Measurements from ENCODE around the gene AKAP6.

The AKAP6 gene

DNA sequence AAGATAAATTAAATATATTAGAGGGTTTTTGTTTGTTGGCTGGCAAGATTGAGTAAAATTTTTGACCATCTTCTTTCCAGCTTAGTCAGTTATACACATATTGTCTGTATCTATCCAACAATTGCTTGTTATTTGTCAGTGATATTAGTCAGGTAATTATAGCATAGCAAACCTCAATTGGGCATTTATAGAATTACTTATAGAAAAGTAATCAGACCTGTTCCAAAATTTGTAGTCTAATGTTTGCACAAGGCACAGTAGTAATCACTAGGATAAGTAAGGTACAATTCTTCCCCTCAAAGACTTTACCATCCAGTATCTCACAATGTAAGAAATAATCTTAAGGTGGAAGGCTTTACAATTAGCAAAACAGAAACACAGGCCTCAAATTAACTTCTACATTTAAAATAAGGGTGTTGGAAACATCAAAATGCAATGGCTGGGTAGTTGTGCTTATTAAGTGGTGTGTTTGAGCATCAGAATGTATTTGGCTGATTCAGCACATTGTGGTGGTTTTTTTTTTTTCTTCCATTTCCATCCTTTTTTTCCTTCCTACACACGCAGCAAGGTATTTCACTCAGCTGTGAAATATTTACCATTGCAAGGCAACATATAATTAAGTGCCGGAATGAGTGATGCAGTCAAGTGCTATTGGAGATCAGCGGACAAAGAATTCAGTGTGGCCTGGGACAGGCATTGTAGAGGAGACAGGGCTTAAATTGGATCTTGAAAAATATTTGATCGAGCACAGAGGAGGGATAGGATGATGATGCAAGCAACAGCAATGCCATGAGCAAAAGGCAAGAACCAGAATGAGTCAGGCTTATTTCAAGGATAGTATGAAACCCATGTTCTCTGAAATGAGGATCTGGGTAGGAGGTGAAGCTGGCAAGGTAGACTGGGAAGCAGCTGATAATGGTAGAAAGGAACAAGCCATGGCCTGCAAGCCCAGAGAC lies 178.2 kb downstream of the AKAP6 start:
- intact Hi-C loops (cut with micrococcal nuclease): no loop called here
- no peaks in the 10 kb centered on the region for H3K27me3 Mint-ChIP-seq
- H3K4me3 Mint-ChIP-seq: no peak overlapping the region
- no peaks in the 10 kb centered on the region for H3K36me3 Mint-ChIP-seq (ENCODE audit: low read depth)
- no peak overlapping the region for H3K27ac Mint-ChIP-seq
- H3K4me1 Mint-ChIP-seq (ENCODE audit: low read depth): no peaks in the 10 kb centered on the region
- no peaks in the 10 kb centered on the region for H3K9me3 Mint-ChIP-seq

DNA sequence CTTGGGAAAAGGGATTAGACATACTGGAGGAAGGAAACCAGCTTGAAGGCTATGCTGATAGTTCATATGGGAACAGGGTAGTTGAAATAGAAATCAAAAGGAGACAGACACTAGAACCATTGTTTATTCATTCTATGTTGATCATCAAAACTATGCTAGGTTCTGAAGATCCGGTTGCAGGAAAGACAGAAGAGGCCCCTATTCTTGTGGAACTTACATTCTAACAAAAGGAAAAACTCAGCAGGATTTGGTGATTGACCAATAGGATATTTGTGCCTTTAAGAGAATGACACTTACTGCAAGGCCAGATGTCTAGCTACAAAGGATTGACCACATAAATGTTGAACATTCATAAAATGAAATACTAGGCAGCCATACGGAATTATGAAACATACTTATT lies 179.2 kb downstream of the AKAP6 start:
- intact Hi-C loops (cut with micrococcal nuclease): no loop called here
- no peaks in the 10 kb centered on the region for H3K36me3 Mint-ChIP-seq (ENCODE audit: low read depth)
- no peaks in the 10 kb centered on the region for H3K4me1 Mint-ChIP-seq (ENCODE audit: low read depth)
- no peak overlapping the region for H3K4me3 Mint-ChIP-seq
- H3K27ac Mint-ChIP-seq: no peak overlapping the region
- no peaks in the 10 kb centered on the region for H3K27me3 Mint-ChIP-seq
- H3K9me3 Mint-ChIP-seq: no peaks in the 10 kb centered on the region

DNA sequence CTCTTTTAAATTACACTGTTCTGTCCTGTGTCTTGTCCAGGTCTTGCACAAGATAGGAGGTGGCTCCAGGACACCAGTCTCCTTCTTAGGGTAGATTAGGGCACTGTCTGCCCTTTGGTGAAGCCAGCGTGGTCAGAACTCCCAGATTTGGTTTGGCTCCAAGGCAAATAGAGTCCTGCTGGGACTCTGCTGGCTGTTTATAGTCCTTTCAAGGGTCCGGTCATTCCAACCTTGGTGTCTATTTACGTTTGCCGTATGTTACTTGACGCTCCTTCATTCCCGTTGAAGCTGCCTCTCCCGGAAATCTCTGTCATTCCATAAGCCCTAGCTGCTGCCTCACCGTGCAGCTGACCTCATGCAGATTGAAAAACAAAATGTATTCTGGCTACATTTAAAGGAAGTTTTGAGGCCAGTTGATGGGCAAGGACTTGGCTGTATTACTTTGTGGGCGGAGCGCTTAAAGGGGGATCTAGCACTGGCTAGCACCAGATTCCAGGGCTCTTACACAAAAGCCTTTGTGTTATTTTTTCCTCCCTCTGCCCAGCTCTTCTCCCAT lies 180.6 kb downstream of the AKAP6 start:
- Mint-ChIP-seq H3K27me3 (no peaks in the 10 kb centered on the region), H3K4me1 (ENCODE audit: low read depth) (no peaks in the 10 kb centered on the region), H3K36me3 (ENCODE audit: low read depth) (no peaks in the 10 kb centered on the region), H3K27ac (no peak overlapping the region), H3K9me3 (no peaks in the 10 kb centered on the region), H3K4me3 (no peak overlapping the region)
- intact Hi-C loops (cut with micrococcal nuclease): no loop called here

DNA sequence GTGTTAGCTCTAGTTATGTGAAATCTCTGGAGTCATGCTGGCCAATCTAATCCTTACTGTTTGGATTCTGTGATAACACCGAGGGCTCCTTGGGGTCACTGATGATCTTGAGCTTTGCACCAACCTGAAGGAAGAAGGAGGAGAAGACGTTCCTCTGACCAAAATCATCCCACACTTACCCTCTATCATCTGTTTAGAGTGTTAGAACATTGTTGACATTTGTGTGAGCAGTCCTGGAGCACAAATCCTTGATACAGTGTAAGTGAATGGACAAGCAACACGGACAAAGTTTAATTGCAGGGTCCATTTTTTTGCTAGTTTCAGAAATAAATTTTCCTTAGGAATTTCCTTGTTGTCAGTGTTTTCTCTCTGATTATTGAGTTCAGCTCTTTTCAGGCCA lies 181.7 kb downstream of the AKAP6 start:
- no peak overlapping the region for H3K4me3 Mint-ChIP-seq
- no peaks in the 10 kb centered on the region for H3K9me3 Mint-ChIP-seq
- no peaks in the 10 kb centered on the region for H3K4me1 Mint-ChIP-seq (ENCODE audit: low read depth)
- H3K27me3 Mint-ChIP-seq: no peaks in the 10 kb centered on the region
- H3K36me3 Mint-ChIP-seq (ENCODE audit: low read depth): no peaks in the 10 kb centered on the region
- no peak overlapping the region for H3K27ac Mint-ChIP-seq
- intact Hi-C loops (cut with micrococcal nuclease): no loop called here

DNA sequence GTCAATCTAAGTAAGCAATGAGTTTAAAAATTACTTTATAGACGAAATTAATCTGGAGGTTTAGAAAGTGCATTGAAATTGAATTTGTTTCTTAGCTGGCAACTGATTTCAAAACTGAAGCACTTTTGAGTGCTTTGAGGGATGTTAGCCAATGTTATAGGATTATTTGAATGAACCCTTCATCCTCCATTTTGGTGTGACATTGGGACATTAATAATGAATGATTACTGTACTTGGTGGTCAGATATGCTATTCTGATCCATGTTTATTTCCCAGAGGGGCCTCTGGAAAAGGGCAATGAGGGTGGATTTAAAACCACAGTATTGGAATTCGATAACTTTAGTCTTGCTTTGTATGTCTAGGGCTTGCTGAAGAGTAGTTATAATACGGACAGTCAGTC lies 183.2 kb downstream of the AKAP6 start:
- intact Hi-C loops (cut with micrococcal nuclease): no loop called here
- H3K36me3 Mint-ChIP-seq (ENCODE audit: low read depth): no peaks in the 10 kb centered on the region
- H3K4me1 Mint-ChIP-seq (ENCODE audit: low read depth): no peaks in the 10 kb centered on the region
- no peak overlapping the region for H3K27ac Mint-ChIP-seq
- no peaks in the 10 kb centered on the region for H3K27me3 Mint-ChIP-seq
- no peak overlapping the region for H3K4me3 Mint-ChIP-seq
- H3K9me3 Mint-ChIP-seq: no peaks in the 10 kb centered on the region

DNA sequence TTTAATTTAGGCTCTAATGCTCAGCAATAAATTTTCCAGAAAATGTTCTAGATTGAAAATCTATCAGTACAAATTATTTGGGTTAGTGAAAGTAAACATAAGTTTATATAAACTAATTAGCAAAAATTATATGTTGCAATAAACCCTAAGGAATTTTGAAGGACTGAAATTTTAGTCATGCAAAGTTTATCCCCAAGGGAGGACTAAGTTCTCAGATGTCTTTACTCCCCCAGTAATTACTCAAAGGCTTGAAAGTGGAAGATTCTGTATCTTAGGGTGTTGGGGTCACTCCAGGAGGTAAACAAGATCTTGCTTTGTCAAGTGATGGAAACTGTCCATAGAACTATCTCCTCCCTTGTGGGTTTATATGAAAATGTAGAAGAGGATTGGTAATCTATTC lies 183.7 kb downstream of the AKAP6 start:
- H3K36me3 Mint-ChIP-seq (ENCODE audit: low read depth): no peaks in the 10 kb centered on the region
- peaks cover under 1% of the 10 kb centered on the region for H3K9me3 Mint-ChIP-seq
- no peaks in the 10 kb centered on the region for H3K27me3 Mint-ChIP-seq
- H3K27ac Mint-ChIP-seq: no peak overlapping the region
- H3K4me3 Mint-ChIP-seq: no peak overlapping the region
- H3K4me1 Mint-ChIP-seq (ENCODE audit: low read depth): no peaks in the 10 kb centered on the region
- intact Hi-C loops (cut with micrococcal nuclease): no loop called here

DNA sequence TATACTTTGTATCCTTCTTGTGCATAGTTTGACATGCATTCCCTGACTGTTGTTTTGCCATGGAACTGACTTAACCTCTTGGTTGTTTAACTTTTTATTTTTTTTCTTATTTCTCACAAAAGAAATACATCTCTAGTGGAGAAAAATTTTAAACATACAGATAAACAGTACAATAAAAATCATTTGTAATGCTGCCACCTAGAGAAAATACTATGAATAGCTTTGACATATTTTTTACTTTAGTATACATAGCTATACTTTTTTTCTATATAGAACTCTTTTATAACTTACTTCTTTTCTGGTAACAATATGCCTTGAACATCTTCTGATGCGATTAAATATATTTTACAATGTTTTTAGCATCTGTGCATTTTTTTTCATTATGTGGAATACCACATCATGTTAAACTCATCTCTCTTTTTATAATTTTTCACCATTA lies 184.5 kb downstream of the AKAP6 start:
- Mint-ChIP-seq H3K36me3 (ENCODE audit: low read depth) (no peaks in the 10 kb centered on the region), H3K27ac (no peak overlapping the region), H3K27me3 (no peaks in the 10 kb centered on the region), H3K4me1 (ENCODE audit: low read depth) (no peaks in the 10 kb centered on the region), H3K9me3 (peaks cover 8% of the 10 kb centered on the region), H3K4me3 (no peak overlapping the region)
- intact Hi-C loops (cut with micrococcal nuclease): no loop called here

DNA sequence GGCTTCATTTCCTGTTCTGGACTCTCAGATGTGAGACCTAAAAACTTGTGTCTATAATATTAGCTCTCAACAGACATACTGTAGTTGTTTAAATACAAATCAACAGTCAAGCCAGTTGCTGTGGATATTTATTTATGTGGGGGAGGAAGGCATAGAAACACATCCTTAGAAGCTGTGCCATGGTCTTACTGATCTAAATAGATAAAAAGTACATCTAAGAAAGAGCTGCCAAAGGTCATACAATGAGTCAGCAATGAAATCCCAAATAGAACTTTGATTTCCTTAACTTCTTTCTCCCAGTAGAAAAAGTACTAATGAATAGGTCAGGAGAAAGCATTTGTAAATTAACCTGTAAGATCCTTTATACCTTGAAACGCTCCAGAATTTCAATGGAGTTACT lies 185.1 kb downstream of the AKAP6 start:
- Mint-ChIP-seq H3K27ac (no peak overlapping the region), H3K9me3 (peaks cover 10% of the 10 kb centered on the region), H3K27me3 (no peaks in the 10 kb centered on the region), H3K4me3 (no peak overlapping the region), H3K36me3 (ENCODE audit: low read depth) (no peaks in the 10 kb centered on the region), H3K4me1 (ENCODE audit: low read depth) (no peaks in the 10 kb centered on the region)
- intact Hi-C loops (cut with micrococcal nuclease): no loop called here

DNA sequence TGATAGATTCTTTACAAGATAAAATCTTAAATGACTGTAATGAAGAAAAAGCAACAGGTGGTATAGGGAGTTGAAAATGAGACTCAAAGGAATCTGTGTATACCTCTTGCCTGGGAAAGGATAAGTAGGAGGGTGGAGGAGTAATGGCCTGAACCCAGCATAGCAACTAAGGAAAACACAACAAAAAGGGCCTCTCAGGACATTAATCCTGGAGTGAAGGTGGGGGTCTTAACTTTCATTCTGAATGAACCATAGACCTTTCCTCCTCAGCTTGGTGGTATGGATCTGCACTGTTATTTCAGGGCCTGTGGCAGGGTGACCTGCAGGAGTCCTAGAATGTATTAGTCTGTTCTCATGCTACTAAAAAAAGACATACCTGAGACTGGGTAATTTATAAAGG lies 185.6 kb downstream of the AKAP6 start:
- Mint-ChIP-seq H3K9me3 (peaks cover 10% of the 10 kb centered on the region), H3K4me3 (no peak overlapping the region), H3K4me1 (ENCODE audit: low read depth) (no peaks in the 10 kb centered on the region), H3K27ac (no peak overlapping the region), H3K36me3 (ENCODE audit: low read depth) (no peaks in the 10 kb centered on the region), H3K27me3 (no peaks in the 10 kb centered on the region)
- intact Hi-C loops (cut with micrococcal nuclease): no loop called here

DNA sequence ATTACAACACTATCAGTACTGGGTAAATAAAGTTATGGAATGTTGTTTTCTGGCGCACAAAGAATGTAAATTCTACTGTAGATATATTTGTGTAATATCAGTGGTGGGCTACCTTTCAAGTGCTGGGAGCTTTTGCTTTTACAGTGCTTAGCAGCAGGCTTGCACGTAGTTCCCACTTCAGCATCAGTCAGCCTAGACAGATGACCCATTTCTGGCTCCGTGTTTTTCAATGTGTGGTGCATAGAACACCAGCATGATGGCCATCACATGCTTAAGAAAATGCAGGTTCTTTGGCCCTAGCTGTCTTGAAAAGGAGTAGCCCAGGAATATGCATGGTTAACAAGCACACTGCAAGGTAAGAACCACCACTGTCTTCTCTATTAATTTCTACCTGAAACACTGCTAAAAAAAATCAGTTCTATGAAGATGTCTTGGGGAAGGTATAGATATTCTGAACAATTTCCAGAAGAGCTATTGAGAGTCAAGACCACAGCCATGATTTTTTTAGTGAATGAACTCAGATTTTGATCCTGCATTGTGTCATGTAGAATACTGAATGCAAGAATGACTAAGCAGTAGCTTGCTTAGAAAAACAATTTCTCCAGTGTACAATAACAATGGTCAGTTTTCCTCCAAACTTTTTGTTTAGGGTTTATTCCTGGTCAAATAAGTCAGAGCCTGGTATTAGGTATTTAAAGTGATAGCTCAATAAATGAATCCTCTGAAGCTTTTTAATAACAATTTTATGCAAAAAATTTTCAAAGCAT lies 195.7 kb downstream of the AKAP6 start:
- intact Hi-C loops (cut with micrococcal nuclease): no loop called here
- H3K27ac Mint-ChIP-seq: no peak overlapping the region

DNA sequence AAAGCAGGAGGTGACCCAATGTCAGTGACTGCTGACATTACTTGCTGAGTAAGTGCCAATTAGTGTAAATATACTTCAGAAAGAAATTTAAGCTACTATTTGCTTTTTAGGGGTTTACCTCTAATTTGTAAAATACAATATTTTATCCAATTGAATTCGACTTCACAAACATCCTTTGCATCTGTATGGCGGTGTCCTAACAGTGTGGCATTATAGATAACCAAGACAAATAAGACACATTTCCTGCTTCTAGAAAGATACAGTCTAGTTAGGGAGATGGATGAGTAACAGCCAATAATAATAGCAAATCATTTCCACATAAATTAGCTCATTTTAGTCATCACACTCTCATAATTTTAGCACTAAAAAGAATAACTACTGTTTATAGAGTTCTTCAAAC lies 196.5 kb downstream of the AKAP6 start:
- no peaks in the 10 kb centered on the region for H3K27me3 Mint-ChIP-seq
- H3K4me3 Mint-ChIP-seq: no peak overlapping the region
- no peaks in the 10 kb centered on the region for H3K36me3 Mint-ChIP-seq (ENCODE audit: low read depth)
- H3K4me1 Mint-ChIP-seq (ENCODE audit: low read depth): no peaks in the 10 kb centered on the region
- H3K27ac Mint-ChIP-seq: no peak overlapping the region
- no peaks in the 10 kb centered on the region for H3K9me3 Mint-ChIP-seq
- intact Hi-C loops (cut with micrococcal nuclease): no loop called here

More for the DNA sequence above, 195.7 kb downstream of the AKAP6 start:
- no peaks in the 10 kb centered on the region for H3K9me3 Mint-ChIP-seq
- no peak overlapping the region for H3K4me3 Mint-ChIP-seq
- no peaks in the 10 kb centered on the region for H3K36me3 Mint-ChIP-seq (ENCODE audit: low read depth)
- H3K27me3 Mint-ChIP-seq: no peaks in the 10 kb centered on the region
- H3K4me1 Mint-ChIP-seq (ENCODE audit: low read depth): no peaks in the 10 kb centered on the region

DNA sequence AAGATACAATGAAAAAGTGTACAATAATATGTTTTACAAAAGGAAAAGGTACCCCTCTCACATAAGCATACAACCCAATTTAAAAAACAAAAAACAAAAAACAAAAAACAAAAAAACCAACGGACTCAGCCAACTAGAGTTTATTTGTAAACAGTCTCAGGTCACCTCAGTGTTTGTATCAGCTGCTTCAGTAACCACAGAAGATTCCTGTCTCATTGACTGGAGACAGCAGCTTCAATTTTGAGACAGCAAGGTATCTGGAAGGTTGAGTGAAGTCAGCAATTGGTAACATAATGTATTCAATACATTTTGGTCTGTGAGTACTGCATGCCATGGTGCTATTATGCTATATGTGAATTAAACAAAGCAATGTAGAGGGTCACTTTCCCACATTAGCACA lies 201.7 kb downstream of the AKAP6 start:
- Mint-ChIP-seq H3K4me3 (no peak overlapping the region), H3K4me1 (ENCODE audit: low read depth) (no peaks in the 10 kb centered on the region), H3K9me3 (no peaks in the 10 kb centered on the region), H3K36me3 (ENCODE audit: low read depth) (no peaks in the 10 kb centered on the region), H3K27me3 (no peaks in the 10 kb centered on the region), H3K27ac (no peak overlapping the region)
- intact Hi-C loops (cut with micrococcal nuclease): no loop called here

DNA sequence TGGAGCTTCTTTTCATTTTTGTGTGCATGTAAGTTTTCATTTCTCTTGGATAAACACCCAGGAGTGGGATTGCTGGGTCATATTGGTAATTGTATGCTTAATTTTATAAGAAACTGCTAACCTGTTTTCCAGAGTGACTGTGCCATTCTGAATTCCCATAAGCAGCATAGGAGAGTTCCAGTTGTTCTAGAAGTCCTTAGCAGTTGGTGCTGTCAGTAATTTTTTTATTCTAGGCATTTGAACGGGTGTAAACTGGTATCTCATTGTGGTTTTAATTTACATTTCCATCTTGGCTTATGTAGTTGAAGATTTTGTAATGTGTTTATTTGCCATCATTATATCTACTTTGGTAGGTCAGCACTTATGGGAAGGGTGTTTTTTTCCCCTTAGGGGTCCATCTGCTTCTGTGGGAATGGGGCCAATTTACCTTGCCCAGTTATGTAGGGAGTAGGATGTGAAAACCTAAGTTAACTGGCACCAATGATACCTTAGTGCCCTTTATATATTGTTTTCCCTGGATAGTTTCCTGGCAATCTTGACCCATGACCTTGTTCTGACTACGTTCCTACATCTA lies 202.9 kb downstream of the AKAP6 start:
- H3K36me3 Mint-ChIP-seq (ENCODE audit: low read depth): no peaks in the 10 kb centered on the region
- intact Hi-C loops (cut with micrococcal nuclease): no loop called here
- no peaks in the 10 kb centered on the region for H3K4me1 Mint-ChIP-seq (ENCODE audit: low read depth)
- no peak overlapping the region for H3K4me3 Mint-ChIP-seq
- H3K27ac Mint-ChIP-seq: no peak overlapping the region
- no peaks in the 10 kb centered on the region for H3K27me3 Mint-ChIP-seq
- H3K9me3 Mint-ChIP-seq: no peaks in the 10 kb centered on the region

DNA sequence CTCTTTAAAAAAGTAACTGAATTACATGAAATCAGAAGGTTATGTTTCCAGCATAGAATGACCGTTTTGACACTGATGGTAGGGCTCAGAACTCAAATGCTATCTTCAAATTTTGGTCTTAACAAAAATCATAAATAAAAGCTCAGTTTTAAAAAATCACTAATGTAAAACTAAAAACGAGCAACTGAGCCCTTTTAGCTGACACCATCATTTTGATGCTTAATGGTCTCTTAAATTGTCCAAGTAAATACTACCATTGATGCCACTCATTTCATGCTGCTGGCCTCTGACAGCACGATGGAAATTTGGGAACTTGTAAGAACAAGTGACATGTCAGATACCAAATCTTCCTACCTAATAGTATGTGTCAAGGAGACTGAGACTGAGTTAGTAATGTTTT lies 205.0 kb downstream of the AKAP6 start:
- H3K4me1 Mint-ChIP-seq (ENCODE audit: low read depth): no peaks in the 10 kb centered on the region
- no peak overlapping the region for H3K27ac Mint-ChIP-seq
- no peaks in the 10 kb centered on the region for H3K9me3 Mint-ChIP-seq
- no peaks in the 10 kb centered on the region for H3K27me3 Mint-ChIP-seq
- H3K36me3 Mint-ChIP-seq (ENCODE audit: low read depth): no peaks in the 10 kb centered on the region
- intact Hi-C loops (cut with micrococcal nuclease): no loop called here
- no peak overlapping the region for H3K4me3 Mint-ChIP-seq
